AG04449 (cell line): ENCODE data around the gene CCDC154.

Experiments
- CTCF ChIA-PET: fragments of 350-600 bp; formaldehyde crosslinking; extraction: SDS; loops from one replicate; lab custom pipeline; 2021; ENCODE audit warnings: antibody characterized with exemption; lab: Yijun Ruan, JAX
- POLR2A ChIA-PET: fragments of 400-600, 350-600 bp; formaldehyde crosslinking; extraction: SDS; loops from one replicate; lab custom pipeline; 2020; ENCODE audit warnings: antibody characterized with exemption, inconsistent platforms; lab: Yijun Ruan, JAX
- DNase-seq: peaks from one replicate; pipeline ENCODE4 v3.0.0-alpha.2; 2010; ENCODE audit warnings: low read depth, low spot score
- H3K4me3 ChIP-seq: 2 replicates; pipeline ENCODE4 v1.5.1; 2011; ENCODE audit warnings: low read depth, mild to moderate bottlenecking, control low read depth, low read length
- CTCF ChIP-seq: IDR thresholded peaks from one replicate; pipeline ENCODE4 v1.5.1; 2011; ENCODE audit warnings: mild to moderate bottlenecking, moderate library complexity, low read length, control low read depth, inconsistent platforms; ENCODE audit not compliant: insufficient read depth; ENCODE audit errors: missing control alignments

CCDC154 gene

GRCh38 chr16:1443980-1444729 is at the start of gene CCDC154:
CCDC154 (minus strand) TSS chr16:1444556; CDS start chr16:1444322, 234 bp downstream.
- DNase-seq: no peak
- CTCF ChIA-PET: interaction anchor here (0.7 to 1.7 kb wide), 3 partner anchors 10 to 81 kb away, joined by 3 to 4 read pairs (median 4); no protein-coding TSS in a partner anchor
- POLR2A ChIA-PET: no interaction called here
- H3K4me3 ChIP-seq: no peak within 1 kb of the TSS
- TF ChIP-seq CTCF: no peak

- peak overlapping the region; percentile 72 for H3K4me3 ChIP-seq
- TF ChIP-seq CTCF: no peak
- DNase-seq: no peak
- ChIA-PET POLR2A (interaction anchor here (1.1 to 1.2 kb wide), 2 partner anchors 18 to 116 kb away, joined by 3 read pairs; no protein-coding TSS in a partner anchor), CTCF (interaction anchor here (0.7 to 1.8 kb wide), 17 partner anchors 9 to 231 kb away, joined by 3 to 7 read pairs (median 4); partner anchors contain the start of gene MAPK8IP3)
Observed at GRCh38 chr16:1493746-1494094, 49.4 kb upstream of the CCDC154 start.

- ChIA-PET CTCF (interaction anchor here (1.2 to 1.8 kb wide), 10 partner anchors 10 to 213 kb away, joined by 3 to 5 read pairs (median 4); partner anchors contain the start of gene MAPK8IP3), POLR2A (interaction anchor here (0.5 kb wide), 1 partner anchor 11 kb away, joined by 5 read pairs; no protein-coding TSS in a partner anchor)
- peak; percentile 1 for DNase-seq
- peak within 1 kb of the TSS; percentile 72 for H3K4me3 ChIP-seq
- TF ChIP-seq CTCF: no peak
Observed at GRCh38 chr16:1492923-1493745, 48.8 kb upstream of the CCDC154 start, which contains the start of gene TELO2. TELO2 (plus strand) TSS chr16:1493360; CDS start chr16:1494282, 922 bp downstream.

- POLR2A ChIA-PET: interaction anchor here (0.5 kb wide), 1 partner anchor 12 kb away, joined by 5 read pairs; no protein-coding TSS in a partner anchor
- TF ChIP-seq CTCF: no peak
- peak overlapping the region; percentile 58 for H3K4me3 ChIP-seq
- DNase-seq: no peak
- CTCF ChIA-PET: interaction anchor here (0.8 to 1.6 kb wide), 4 partner anchors 40 to 272 kb away, joined by 3 read pairs; partner anchors contain the start of gene MAPK8IP3
Observed at GRCh38 chr16:1492082-1492922, 47.9 kb upstream of the CCDC154 start.

GRCh38 chr16:1491327-1491726 is 47.0 kb upstream of the CCDC154 start:
- TF ChIP-seq CTCF: no peak
- H3K4me3 ChIP-seq: no peak overlapping the region
- ChIA-PET POLR2A (no interaction called here), CTCF (no interaction called here)
- no peak for DNase-seq
